ENCODE measurements around the gene SENP1.

DNA sequence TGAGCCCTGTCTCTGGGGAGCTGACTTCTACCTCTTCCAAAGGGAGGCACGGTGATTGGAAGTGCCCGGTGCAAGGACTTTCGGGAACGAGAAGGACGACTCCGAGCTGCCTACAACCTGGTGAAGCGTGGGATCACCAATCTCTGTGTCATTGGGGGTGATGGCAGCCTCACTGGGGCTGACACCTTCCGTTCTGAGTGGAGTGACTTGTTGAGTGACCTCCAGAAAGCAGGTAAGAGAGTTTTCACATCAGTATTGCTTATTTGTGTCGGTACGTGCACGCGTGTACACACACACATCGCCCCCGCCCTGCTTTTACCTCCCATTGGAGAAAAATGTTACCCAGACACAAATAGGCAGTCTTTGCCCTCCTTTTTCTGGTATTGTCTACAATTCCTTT is 26.9 kb upstream of the SENP1 start:
- TF ChIP-seq, protein P1, sequence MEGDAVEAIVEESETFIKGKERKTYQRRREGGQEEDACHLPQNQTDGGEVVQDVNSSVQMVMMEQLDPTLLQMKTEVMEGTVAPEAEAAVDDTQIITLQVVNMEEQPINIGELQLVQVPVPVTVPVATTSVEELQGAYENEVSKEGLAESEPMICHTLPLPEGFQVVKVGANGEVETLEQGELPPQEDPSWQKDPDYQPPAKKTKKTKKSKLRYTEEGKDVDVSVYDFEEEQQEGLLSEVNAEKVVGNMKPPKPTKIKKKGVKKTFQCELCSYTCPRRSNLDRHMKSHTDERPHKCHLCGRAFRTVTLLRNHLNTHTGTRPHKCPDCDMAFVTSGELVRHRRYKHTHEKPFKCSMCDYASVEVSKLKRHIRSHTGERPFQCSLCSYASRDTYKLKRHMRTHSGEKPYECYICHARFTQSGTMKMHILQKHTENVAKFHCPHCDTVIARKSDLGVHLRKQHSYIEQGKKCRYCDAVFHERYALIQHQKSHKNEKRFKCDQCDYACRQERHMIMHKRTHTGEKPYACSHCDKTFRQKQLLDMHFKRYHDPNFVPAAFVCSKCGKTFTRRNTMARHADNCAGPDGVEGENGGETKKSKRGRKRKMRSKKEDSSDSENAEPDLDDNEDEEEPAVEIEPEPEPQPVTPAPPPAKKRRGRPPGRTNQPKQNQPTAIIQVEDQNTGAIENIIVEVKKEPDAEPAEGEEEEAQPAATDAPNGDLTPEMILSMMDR (IDR thresholded peaks at IDR 0.05): no peak
- TF ChIP-seq POLR2A (IDR thresholded peaks at IDR 0.05): no peak
